NCI-H2227 (cell line): Measurements from ENCODE around the gene EPHB1.
"Not testable (repeated sequence)": the region's sequence is repeated elsewhere in the genome, so short reads cannot be mapped to it uniquely, and the experiment has no call there.

Experiments
- DNase-seq: peaks from one replicate; lab custom pipeline; 2025; ENCODE audit not compliant: unreplicated experiment; lab: John Stamatoyannopoulos, UW

The EPHB1 gene

DNA sequence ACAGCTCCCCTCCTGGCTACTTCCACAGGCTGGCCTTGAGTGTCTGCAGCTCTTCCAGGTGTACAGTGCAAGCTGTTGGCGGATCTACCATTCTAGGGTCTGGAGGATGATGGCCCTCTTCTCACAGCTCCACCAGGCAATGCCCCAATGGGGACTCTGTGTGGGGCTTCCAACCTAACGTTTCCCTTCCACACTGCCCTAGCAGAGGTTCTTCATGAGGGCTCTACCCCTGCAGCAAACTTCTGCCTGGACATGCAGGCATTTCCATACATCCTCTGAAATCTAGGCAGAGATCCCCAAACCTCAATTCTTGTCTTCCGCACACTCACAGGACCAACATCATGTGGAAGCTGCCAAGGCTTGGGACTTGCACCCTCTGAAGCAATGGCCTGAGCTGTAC, 438.4 kb downstream of the EPHB1 start:
- not testable (repeated sequence) for DNase-seq

- no peak for DNase-seq
Measured at GRCh38 chr3:135235541-135235940, 440.5 kb downstream of the EPHB1 start.

- DNase-seq: no peak
Measured at GRCh38 chr3:135237371-135238143, 442.5 kb downstream of the EPHB1 start.

- DNase-seq: no peak
Measured at GRCh38 chr3:135238236-135238830, 443.3 kb downstream of the EPHB1 start.

- DNase-seq: no peak
Measured at GRCh38 chr3:135238871-135239614, 444.0 kb downstream of the EPHB1 start.

DNA sequence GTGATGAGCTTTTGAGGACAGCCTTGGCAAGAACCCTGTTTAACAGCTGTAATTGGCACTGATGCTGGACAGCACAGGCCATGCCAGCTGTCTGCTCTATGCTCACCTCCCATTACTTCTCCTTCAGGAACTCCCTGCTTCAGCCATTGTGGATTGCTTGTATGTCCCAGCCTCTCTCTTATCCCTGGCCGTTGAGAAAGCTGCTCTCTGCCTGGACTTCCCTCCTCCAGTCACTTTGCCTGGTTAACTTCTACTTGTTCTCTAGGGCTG, 444.5 kb downstream of the EPHB1 start:
- no peak for DNase-seq

DNA sequence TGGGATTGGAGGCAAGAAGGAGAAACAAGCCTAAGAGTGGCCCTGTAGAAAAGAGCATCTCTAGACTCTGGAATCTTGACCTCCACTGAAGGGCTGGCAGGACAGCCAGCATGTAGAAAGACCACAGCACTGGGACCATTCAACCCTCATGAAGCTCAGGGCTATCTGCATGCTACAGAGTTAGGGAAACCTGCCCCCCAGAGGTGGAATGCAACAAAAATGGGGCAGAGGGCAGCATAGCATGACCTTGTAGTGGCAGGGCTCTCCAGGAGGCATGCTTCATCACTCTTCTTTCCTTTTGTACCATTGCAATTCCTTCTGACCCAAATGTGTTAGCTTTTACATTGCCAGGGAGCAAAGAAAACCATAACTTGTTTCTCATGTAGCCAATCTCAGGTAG, 445.4 kb downstream of the EPHB1 start:
- no peak for DNase-seq

GRCh38 chr3:135242285-135242684, 447.2 kb downstream of the EPHB1 start:
- DNase-seq: no peak

DNA sequence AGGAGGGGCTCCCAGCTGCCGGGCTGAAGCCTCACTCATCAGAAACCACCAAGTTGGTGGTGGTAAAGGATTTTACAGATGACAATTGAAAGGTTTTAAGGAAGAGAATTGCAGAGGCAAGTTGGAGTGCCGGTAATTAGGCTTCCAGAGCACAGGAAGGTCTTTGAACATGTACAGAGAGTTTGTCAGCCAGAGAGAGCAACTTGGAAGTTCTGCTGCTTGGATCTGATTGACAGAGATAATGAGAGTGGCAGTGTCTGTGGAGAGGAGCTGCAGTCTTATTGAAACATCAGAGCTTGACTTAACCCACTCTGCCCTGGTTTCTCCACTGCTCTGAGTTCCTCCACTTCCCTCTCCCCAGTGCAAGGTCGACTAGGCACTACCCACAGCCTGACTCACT, 448.6 kb downstream of the EPHB1 start:
- DNase-seq: no peak

GRCh38 chr3:135246027-135246426, 451.0 kb downstream of the EPHB1 start:
- DNase-seq: no peak

DNA sequence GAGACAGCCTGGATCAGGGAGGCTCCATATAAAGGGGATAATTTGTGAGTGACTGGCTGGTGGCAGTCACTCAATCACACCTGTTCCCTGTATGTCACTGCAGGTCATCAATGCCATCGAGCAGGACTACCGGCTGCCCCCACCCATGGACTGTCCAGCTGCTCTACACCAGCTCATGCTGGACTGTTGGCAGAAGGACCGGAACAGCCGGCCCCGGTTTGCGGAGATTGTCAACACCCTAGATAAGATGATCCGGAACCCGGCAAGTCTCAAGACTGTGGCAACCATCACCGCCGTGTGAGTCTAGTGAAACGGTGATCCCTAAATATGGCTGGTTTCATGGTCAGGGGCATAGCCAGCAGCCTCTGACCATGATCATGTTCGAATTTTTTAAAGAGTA, 453.2 kb downstream of the EPHB1 start:
- no peak for DNase-seq

GRCh38 chr3:135249186-135249585, 454.1 kb downstream of the EPHB1 start:
- no peak for DNase-seq

GRCh38 chr3:135258916-135259315, 463.9 kb downstream of the EPHB1 start:
- DNase-seq: no peak

DNA sequence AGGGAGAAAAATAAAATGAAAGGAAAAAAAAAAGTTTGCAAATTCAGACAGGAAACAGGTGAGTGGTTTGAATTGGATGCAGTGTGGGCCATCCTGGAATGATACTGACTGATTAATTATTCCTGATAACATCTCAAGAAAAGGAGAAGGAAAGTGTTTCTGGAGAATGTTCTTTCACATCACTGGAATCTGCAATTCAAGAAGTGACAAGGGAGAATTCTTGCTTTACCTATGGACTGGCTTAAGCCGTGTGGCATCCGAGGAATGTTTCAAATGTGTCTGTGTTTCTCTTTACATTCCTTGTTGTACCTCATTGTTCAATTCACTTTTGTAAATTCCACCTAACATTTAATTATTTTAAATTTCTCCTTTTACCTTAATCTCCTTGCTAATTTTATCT, 465.0 kb downstream of the EPHB1 start:
- DNase-seq: no peak

DNA sequence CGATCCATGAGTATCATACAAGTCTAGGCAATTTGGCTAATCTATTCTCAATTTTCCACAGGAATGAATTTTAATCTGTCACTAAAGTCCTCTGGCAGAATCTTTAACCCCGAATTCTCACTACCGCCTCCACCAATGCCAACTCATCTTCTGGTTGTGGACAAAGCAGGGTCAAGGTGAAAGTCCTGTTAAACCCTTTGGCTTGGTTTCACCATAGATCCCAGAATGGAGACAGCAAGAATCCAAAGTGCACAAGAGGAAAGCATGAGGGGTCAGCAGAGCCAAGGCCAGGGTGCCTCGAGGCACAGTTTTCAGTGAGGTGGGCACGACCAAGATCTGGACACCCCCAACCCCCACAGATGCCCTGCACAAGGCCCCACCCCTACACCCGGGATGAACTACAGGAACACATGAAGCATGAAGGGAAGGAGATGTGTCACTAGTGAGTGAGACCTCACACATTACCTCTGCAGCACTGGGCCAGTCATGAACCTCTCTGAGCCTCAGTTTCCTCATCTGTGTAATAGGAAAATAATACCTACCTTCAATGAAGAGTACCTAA, 466.2 kb downstream of the EPHB1 start:
- DNase-seq: no peak

DNA sequence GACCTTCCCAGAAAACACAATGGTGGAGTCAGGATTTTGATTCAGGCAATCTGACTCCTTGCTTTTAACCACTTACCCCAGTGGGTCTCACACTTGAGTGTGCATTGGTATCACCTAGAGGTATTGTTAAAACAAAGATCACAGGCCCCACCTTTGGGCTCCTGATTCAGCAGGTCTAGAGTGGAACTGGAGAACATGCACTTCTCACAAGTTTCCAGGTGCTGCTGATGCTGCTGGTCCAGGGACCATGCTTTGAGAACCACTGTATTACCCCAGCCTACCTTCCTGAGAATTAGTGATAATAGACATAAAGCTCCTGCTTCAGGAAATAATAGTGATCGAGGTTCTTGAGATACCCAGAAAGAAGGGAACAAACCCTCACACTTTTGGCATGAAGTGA, 466.9 kb downstream of the EPHB1 start:
- no peak for DNase-seq

- DNase-seq: no peak
Measured at GRCh38 chr3:135262441-135262840, 467.4 kb downstream of the EPHB1 start.

DNA sequence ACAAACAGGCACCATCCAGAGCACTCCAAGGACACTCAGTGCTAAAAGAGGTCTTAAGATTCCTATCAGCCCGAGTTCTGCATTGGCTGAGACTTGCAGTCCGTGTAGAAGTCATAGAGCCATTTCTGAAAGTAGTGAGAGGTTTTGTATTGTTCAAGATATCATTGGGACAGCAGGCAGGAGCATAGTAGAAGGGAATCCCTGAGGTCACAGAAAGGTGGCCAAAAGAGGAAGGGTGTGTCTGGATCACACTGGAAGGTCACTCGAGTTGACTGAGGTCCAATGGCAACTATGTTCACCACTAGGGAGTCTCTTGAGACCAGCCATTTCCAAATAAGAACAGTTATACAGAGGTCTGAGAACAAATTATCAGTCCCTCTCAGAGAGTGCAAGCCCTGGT, 468.3 kb downstream of the EPHB1 start:
- DNase-seq: no peak

- no peak for DNase-seq
Measured at GRCh38 chr3:135267487-135267886, 472.4 kb downstream of the EPHB1 start.

GRCh38 chr3:135268941-135269532, 474.0 kb downstream of the EPHB1 start:
- peak; percentile 57 for DNase-seq

DNA sequence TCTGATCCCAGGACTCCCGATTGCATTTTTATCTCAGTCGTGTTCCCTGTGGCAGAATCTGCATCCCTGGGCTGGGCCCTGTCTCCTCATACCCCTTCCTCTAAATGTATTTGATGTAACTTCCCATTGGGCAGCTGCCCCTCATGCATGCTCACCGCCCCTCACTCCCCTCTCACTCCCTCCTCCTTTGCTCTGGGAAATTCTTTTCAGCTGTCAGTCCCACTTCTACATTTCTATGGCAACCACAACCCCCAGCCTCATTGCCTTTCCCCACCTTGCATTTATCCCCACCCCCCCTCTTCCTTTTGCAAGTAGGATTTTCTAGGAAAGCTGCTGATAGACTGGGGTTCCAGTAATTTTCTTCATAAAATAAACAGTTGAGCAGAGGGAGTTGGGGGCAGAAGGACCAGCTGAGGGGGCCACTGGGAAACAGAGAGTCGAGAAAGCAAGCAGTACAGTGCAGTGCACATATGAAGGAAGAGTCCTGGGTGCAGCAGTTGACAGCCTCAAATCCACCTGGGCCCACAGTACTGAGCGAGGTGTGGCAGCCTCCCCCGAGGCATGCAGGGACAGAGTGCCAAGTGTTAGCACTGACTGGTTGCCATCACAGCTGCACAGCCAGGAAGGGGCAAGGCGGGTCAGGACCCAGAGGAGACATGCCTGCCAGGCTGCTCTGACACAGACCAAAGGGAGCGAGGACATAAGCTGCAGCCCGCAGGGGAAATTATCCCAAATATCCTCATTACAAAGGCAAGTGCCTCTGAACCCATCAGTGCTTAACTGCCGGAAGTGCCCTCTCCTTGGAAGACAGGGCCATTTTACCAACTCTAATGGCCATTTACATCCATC, 476.3 kb downstream of the EPHB1 start:
- peak; percentile 61 for DNase-seq
